ENCODE results near the gene AMN.

The AMN gene

DNA sequence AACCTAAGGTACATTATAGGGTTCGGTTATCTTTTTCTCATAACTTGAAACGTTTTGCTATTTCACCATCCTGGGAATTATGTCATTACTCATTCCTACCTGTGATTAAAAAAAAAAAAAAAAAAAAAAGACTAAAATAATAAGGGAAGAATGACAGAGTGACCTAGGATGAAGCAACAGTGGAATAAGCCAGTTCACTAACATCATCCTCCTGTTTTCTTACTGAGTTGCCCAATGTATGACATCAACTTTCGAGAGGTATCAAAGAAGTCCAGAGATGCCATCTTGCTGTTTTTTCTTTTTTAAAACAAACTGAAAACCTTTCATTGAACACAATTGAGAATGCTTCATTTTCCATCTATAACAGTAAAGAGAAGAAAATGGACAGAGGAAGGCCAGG, 42.8 kb downstream of the AMN start:
- H3K4me3 ChIP-seq (ENCODE audit: low read depth, low read length), result no peak overlapping the region
- no peak for TF ChIP-seq CTCF (IDR thresholded peaks at IDR 0.05; ENCODE audit: low read depth, low read length)
- TF ChIP-seq POLR2A (IDR thresholded peaks at IDR 0.05; ENCODE audit: extremely low read depth, insufficient read length), result no peak
- no peak for TF ChIP-seq MAX (IDR thresholded peaks at IDR 0.05; ENCODE audit: low read depth, low read length)
- no peak for TF ChIP-seq MYC (IDR thresholded peaks at IDR 0.05; ENCODE audit: low read depth, low read length)
- DNase-seq (ENCODE audit: low read depth), result no peak

GRCh38 chr14:102965971-102966655, 43.6 kb downstream of the AMN start:
- TF ChIP-seq MYC (IDR thresholded peaks at IDR 0.05; ENCODE audit: low read depth, low read length) (no peak), CTCF (IDR thresholded peaks at IDR 0.05; ENCODE audit: low read depth, low read length) (no peak), POLR2A (IDR thresholded peaks at IDR 0.05; ENCODE audit: extremely low read depth, insufficient read length) (no peak)
- no peak overlapping the region for H3K4me3 ChIP-seq (ENCODE audit: low read depth, low read length)
- no peak for DNase-seq (ENCODE audit: low read depth)

DNA sequence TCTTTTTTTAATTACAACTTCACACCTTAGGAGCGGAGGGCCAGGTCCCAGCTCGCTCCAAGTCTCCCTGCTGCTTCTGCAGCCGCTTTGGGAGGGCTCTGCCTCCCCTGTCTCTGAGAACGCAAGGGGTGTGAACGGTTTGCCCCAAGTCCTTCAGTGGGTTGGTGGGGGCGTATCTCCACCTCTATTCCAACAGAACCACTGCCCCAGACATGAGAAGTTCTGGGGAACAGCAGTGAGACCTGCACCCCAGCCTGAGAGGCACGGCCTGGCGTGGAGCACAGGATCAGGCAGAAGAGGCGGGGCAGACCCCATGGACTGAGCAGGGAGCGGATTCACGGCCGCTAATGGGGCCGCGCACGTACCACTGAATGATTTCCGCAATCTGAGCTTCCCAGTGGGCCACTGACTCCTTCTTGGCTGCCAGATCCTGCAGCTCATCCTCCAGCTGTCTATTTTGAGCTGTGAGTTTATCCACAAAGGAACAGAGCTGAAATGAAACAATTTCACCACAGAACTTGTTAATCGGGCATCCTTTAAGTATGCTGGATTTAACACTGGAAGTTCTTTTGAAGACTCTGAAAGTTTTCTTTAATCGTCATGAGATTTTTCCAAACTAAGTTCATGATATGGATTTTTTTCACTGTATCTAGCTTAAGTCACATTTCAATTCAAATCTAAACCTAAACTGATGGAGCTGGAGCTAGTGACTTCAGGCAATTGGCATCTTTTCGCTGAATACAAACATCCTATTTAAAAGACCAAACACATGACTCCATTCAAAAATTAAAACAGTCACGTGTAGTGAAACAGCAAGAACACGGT, 44.4 kb downstream of the AMN start:
- TF ChIP-seq POLR2A (IDR thresholded peaks at IDR 0.05; ENCODE audit: extremely low read depth, insufficient read length) (no peak), MAX (IDR thresholded peaks at IDR 0.05; ENCODE audit: low read depth, low read length) (no peak), CTCF (IDR thresholded peaks at IDR 0.05; ENCODE audit: low read depth, low read length) (no peak), MYC (IDR thresholded peaks at IDR 0.05; ENCODE audit: low read depth, low read length) (no peak)
- DNase-seq (ENCODE audit: low read depth), result no peak
- no peak overlapping the region for H3K4me3 ChIP-seq (ENCODE audit: low read depth, low read length)

DNA sequence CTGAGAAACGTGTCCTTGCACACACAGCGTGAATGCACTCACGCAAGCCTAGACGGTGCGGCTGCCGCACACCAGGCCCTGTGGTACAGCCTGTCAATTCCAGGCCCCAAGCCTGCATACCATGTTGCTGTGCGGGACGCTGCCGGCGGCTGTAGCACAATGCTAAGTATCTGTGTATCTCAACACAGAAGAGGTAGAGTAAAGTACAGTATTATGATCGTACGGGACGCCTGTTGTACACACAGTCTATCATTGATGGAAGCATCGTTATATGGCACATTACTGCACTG, 45.0 kb downstream of the AMN start:
- no peak for TF ChIP-seq MYC (IDR thresholded peaks at IDR 0.05; ENCODE audit: low read depth, low read length)
- TF ChIP-seq MAX (IDR thresholded peaks at IDR 0.05; ENCODE audit: low read depth, low read length), result no peak
- TF ChIP-seq POLR2A (IDR thresholded peaks at IDR 0.05; ENCODE audit: extremely low read depth, insufficient read length), result no peak
- no peak for TF ChIP-seq CTCF (IDR thresholded peaks at IDR 0.05; ENCODE audit: low read depth, low read length)
- no peak overlapping the region for H3K4me3 ChIP-seq (ENCODE audit: low read depth, low read length)
- no peak for DNase-seq (ENCODE audit: low read depth)

DNA sequence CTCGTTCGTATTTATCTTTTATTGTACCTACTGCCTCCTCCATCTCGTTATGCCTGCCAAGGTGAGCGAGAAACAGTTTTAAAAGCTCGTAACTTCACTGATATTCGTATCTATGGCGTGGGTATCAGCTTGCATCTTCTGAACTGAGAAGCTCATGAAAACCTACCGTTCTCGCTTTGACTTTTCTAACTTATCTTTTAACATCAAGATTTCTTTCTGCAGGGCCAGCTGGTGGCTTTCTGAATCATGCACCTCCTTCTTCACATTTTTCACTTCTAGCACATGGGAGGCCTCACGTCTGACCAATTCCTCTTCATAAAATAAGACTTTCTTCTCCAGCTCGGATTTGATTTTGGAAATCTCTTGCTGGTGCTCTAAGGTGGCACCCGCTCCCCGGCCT, 45.8 kb downstream of the AMN start:
- DNase-seq (ENCODE audit: low read depth), result no peak
- no peak overlapping the region for H3K4me3 ChIP-seq (ENCODE audit: low read depth, low read length)
- TF ChIP-seq POLR2A (IDR thresholded peaks at IDR 0.05; ENCODE audit: extremely low read depth, insufficient read length) (no peak), CTCF (IDR thresholded peaks at IDR 0.05; ENCODE audit: low read depth, low read length) (no peak), MYC (IDR thresholded peaks at IDR 0.05; ENCODE audit: low read depth, low read length) (no peak), MAX (IDR thresholded peaks at IDR 0.05; ENCODE audit: low read depth, low read length) (no peak)
